Activated CD4-positive, alpha-beta T cell treated with anti-CD3 and anti-CD28 coated beads, Interleukin-2, Interleukin-4, amounts not matched to agents 100 ng/mL and 50 ng/mL, durations not matched to agents 16 hours and 8 hours (primary cell): ENCODE measurements around the gene THEM5.

ENCODE experiments used
- DNase-seq: peaks from one replicate; pipeline ENCODE4 v3.0.0-alpha.2; 2020; ENCODE audit warnings: low spot score

The THEM5 gene

DNA sequence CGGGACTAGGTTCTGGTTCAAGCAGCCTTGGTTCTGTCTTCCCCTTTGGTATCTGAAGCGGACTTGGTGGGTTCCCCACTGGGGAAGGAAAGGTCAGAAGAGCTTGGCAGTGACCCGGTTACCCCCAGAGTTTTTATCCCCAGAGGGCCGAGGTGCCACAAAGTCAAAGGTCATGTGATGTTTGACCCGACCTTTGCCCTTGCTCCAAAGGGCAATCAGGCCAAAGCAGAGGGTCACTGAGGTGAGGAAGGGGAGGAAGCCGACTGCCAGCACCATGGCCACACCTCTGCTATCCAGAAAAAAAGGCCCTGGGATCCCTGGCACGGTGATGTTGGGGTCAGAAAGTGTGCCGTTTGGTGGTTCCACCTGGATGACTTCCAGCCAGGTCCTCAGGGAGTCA is 52.7 kb downstream of the THEM5 start:
- no peak for DNase-seq

DNA sequence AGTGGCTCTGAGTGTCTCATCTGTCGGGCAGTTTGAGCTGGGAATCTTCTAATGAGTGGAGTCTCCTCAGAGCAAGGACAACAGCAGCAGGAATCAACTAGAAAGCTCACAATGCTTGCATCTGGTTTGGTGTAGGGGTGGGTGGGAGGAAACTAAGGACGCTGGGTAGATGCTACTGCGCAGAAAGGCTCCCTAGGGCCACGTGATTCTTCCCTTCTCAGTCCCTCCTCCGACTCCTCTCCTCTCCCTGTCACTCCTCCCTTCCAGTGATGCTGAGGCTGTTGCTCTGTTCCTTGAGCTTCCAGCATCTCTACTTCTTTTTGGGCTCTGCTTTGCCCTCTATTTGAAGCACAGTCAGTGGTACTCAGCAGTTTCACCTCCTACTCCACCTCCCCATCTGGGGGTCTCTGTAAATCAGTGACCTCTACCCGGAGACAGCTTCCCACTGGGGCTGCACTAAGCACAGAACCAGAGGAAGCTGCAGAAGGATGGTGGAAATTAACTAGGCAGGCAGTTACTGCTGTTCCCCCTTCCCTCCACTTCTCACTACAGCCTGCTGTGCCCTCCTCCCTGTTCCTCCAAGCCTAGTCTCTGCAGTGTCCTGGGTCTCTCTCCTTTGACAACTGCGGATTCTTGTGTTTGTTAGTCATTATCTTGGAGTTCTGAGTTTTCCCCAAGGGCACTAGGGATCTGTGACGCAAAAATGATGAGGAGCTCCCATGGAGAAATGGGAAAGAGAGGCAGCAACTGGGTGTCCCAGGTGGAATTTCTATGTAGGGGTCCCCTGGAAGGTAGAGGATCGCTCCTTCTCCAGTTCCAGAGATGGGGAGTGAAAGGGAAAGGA is 54.1 kb downstream of the THEM5 start:
- no peak for DNase-seq

DNA sequence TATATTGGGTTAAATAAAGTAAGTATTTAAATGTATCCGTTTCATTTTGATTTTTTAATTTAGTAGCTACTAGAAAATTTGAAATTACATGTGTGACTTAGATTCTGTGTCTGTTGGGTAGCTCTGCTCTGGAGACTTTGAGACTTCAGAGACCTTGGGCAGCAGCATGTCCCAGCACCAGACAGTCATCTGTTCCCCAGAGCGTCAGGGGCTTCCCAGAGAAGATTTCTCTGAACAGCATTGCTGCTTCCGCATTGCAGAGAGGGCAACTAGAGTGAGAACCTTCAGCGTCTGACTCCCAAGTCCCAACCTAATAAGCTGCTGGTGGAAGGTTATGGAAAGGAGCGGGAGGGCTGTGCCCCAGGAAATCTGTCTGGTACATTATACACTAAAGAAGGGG is 54.9 kb downstream of the THEM5 start:
- no peak for DNase-seq
